A549 (cell line): Measurements from ENCODE around the gene RHBDL1. TPM values are rescaled to one million over a fixed set of nuclear protein-coding genes. Genes with fewer than 3 reads are reported as not detected.

Experiments
- ATAC-seq, 2 experiments: fragments of 200-7000 bp in 1 of 2; fragments of >200 bp in 1 of 2; cut with Nextera tagmentation in 1 of 2; cut with Tn5 transposase in 1 of 2; 3 replicates each; pipeline versions ENCODE4 v1.8.0 to v1.9.1; 2018 to 2020; ENCODE audit warnings: mild to moderate bottlenecking in 1 of 2, moderate library complexity in 1 of 2
- CTCF ChIA-PET: fragments of 300-600 bp; sonication (Branson Sonifier 250); formaldehyde crosslinking; extraction: SDS; loops from one replicate; lab custom pipeline; 2021; ENCODE audit warnings: antibody characterized with exemption, inconsistent platforms; lab: Yijun Ruan, JAX
- POLR2A ChIA-PET: fragments of 350-600 bp; formaldehyde crosslinking; extraction: SDS; loops from one replicate; lab custom pipeline; 2021; ENCODE audit warnings: antibody characterized with exemption, inconsistent platforms; lab: Yijun Ruan, JAX
- DNase-seq, 2 experiments: peaks; one replicate each; pipeline versions ENCODE4 v3.0.0 to v3.0.0-alpha.2; 2011 to 2016; ENCODE audit warnings: low read depth in 1 of 2, low spot score in 1 of 2
- FAIRE-seq: peaks from 2 replicates; lab custom pipeline; 2011; peaks lifted over from hg19 to GRCh38; lab: Jason Lieb, UNC
- H3K27ac ChIP-seq, 2 experiments: fragments of >200 bp; sonication (Bioruptor Twin); formaldehyde crosslinking; 3 replicates each; pipeline ENCODE4 v1.5.1; 2016 to 2017
- H3K4me1 ChIP-seq: fragments of >200 bp; sonication (Bioruptor Twin); formaldehyde crosslinking; 3 replicates; pipeline ENCODE4 v1.6.1; 2016
- H3K4me2 ChIP-seq: fragments of >200 bp; sonication (Bioruptor Twin); formaldehyde crosslinking; 3 replicates; pipeline ENCODE4 v1.6.1; 2016
- H3K4me3 ChIP-seq: fragments of >200 bp; sonication (Bioruptor Twin); formaldehyde crosslinking; 3 replicates; pipeline ENCODE4 v1.5.1; 2016
- H3K9me3 ChIP-seq: fragments of >200 bp; sonication (Bioruptor Twin); formaldehyde crosslinking; 3 replicates; pipeline ENCODE4 v1.6.1; 2016
- CBX2 ChIP-seq: fragments of 200-600 bp; sonication (generic); IDR thresholded peaks from 2 replicates; pipeline ENCODE4 v1.6.1; 2016; ENCODE audit warnings: low read depth, mild to moderate bottlenecking, borderline replicate concordance
- CHD2 ChIP-seq: fragments of 150-350 bp; IDR thresholded peaks from 2 replicates; pipeline ENCODE4 v1.6.1; 2014; ENCODE audit warnings: low read length; ENCODE audit not compliant: partially characterized antibody
- EHF ChIP-seq: fragments of 250-450 bp; sonication (Bioruptor Pico); IDR thresholded peaks from 2 replicates; pipeline ENCODE4 v1.5.0; 2020; ENCODE audit warnings: mild to moderate bottlenecking
- EHMT2 ChIP-seq: fragments of 200-600 bp; sonication (generic); IDR thresholded peaks from 2 replicates; pipeline ENCODE4 v1.6.1; 2016; ENCODE audit warnings: antibody characterized with exemption, low read depth, mild to moderate bottlenecking, moderate library complexity
- ESRRA ChIP-seq: fragments of 150-350 bp; IDR thresholded peaks from 2 replicates; pipeline ENCODE4 v1.6.1; 2014; ENCODE audit warnings: mild to moderate bottlenecking, low read length, borderline replicate concordance
- FOSB ChIP-seq: fragments of 250-450 bp; sonication (Bioruptor Pico); IDR thresholded peaks from 2 replicates; pipeline ENCODE4 v1.5.0; 2020; ENCODE audit warnings: mild to moderate bottlenecking, moderate library complexity
- FOSL2 ChIP-seq, 2 experiments: fragments of 450-650 bp in 1 of 2; fragments of >200 bp in 1 of 2; sonication (Bioruptor Twin) in 1 of 2; formaldehyde crosslinking; IDR thresholded peaks; 2 replicates each; pipeline versions ENCODE4 v1.5.0 to v1.6.1; 2016 to 2020; ENCODE audit warnings: mild to moderate bottlenecking in 1 of 2, moderate library complexity in 1 of 2
- GATA3 ChIP-seq: IDR thresholded peaks from 2 replicates; pipeline ENCODE4 v1.6.1; 2012; ENCODE audit warnings: borderline replicate concordance
- HDAC2 ChIP-seq: fragments of 200-600 bp; sonication (generic); IDR thresholded peaks from 2 replicates; pipeline ENCODE4 v1.6.1; 2016
- HOXB13 ChIP-seq: fragments of 250-450 bp; sonication (Bioruptor Pico); IDR thresholded peaks from 2 replicates; pipeline ENCODE4 v1.5.0; 2020; ENCODE audit warnings: low read depth, mild to moderate bottlenecking, moderate library complexity
- KDM1A ChIP-seq: fragments of 200-600 bp; sonication (generic); IDR thresholded peaks from 2 replicates; pipeline ENCODE4 v1.6.1; 2016; ENCODE audit warnings: low read depth, mild to moderate bottlenecking
- MAFK ChIP-seq: fragments of 450-650 bp; IDR thresholded peaks from 2 replicates; pipeline ENCODE4 v1.6.1; 2014; ENCODE audit not compliant: partially characterized antibody
- MAZ ChIP-seq: fragments of 150-350 bp; IDR thresholded peaks from 2 replicates; pipeline ENCODE4 v1.6.1; 2014; ENCODE audit warnings: antibody characterized with exemption, low read depth, low read length, borderline replicate concordance
- NFE2L2 ChIP-seq: fragments of 150-350 bp; conservative IDR thresholded peaks from 2 replicates; pipeline ENCODE4 v1.6.1; 2014; ENCODE audit warnings: low read length
- NPAS2 ChIP-seq: fragments of 250-450 bp; sonication (Bioruptor Pico); IDR thresholded peaks from 2 replicates; pipeline ENCODE4 v1.8.0; 2022; ENCODE audit warnings: mild to moderate bottlenecking, moderate library complexity, borderline replicate concordance
- NR3C1 ChIP-seq: fragments of >200 bp; sonication (Bioruptor Twin); formaldehyde crosslinking; IDR thresholded peaks from 3 replicates; pipeline ENCODE4 v1.6.1; 2017
- POLR2A ChIP-seq: IDR thresholded peaks from 2 replicates; pipeline ENCODE4 v1.6.1; 2012; ENCODE audit warnings: mild to moderate bottlenecking, low read length
- RAD21 ChIP-seq, 2 experiments: fragments of >200 bp in 1 of 2; sonication (Bioruptor Twin) in 1 of 2; formaldehyde crosslinking in 1 of 2; IDR thresholded peaks in 1 of 2; conservative IDR thresholded peaks in 1 of 2; 2 replicates in 1 of 2; 3 replicates in 1 of 2; pipeline ENCODE4 v1.6.1; 2012 to 2018; ENCODE audit warnings: inconsistent platforms in 1 of 2
- RARB ChIP-seq: fragments of 250-450 bp; sonication (Bioruptor Pico); IDR thresholded peaks from 2 replicates; pipeline ENCODE4 v1.8.0; 2021; ENCODE audit warnings: mild to moderate bottlenecking, moderate library complexity
- RCOR1 ChIP-seq: fragments of 150-350 bp; IDR thresholded peaks from 2 replicates; pipeline ENCODE4 v1.6.1; 2014; ENCODE audit warnings: antibody characterized with exemption, low read length, low read depth
- TFCP2L1 ChIP-seq: fragments of 250-450 bp; sonication (Bioruptor Pico); IDR thresholded peaks from 2 replicates; pipeline ENCODE4 v1.5.0; 2021; ENCODE audit warnings: mild to moderate bottlenecking
- TP53 ChIP-seq: fragments of 250-450 bp; sonication (Bioruptor Pico); IDR thresholded peaks from 2 replicates; pipeline ENCODE4 v1.5.0; 2021; ENCODE audit warnings: mild to moderate bottlenecking, moderate library complexity
- ZC3H11A ChIP-seq: fragments of 450-650 bp; IDR thresholded peaks from 2 replicates; pipeline ENCODE4 v1.6.1; 2014; ENCODE audit warnings: antibody characterized with exemption, mild to moderate bottlenecking
- ZNF302 ChIP-seq: fragments of 250-450 bp; sonication (Bioruptor Pico); IDR thresholded peaks from 2 replicates; pipeline ENCODE4 v1.9.0; 2021; ENCODE audit warnings: inconsistent platforms, mild to moderate bottlenecking, moderate library complexity
- WGBS: methylation state at CpG from one replicate; pipeline ENCODE4 v1.1.6; 2017; ENCODE audit errors: missing lambda C conversion rate; 5-methylcytosine and 5-hydroxymethylcytosine counted together
- polyA plus RNA-seq, 4 experiments: library from polyadenylated mRNA; depleted of rRNA in 3 of 4; stranded (reverse); fragments of >200 nt; fragmentation: RNase III in 1 of 4; extraction: RNeasy Plus Mini Kit Qiagen cat#74134 plus additional on column Dnase treatment in 1 of 4; gene quantifications; 2 replicates in 3 of 4; 3 replicates in 1 of 4; pipeline ENCODE4 v1.2.3, GENCODE V29; 2011 to 2017
- TF ChIP-seq, protein P1 (sequence below): fragments of >200 bp; sonication (Bioruptor Twin); formaldehyde crosslinking; IDR thresholded peaks from 3 replicates; pipeline ENCODE4 v1.5.1; 2016
- TF ChIP-seq, protein P2 (sequence below): IDR thresholded peaks from 2 replicates; pipeline ENCODE4 v1.6.1; 2012
- TF ChIP-seq, protein P3 (sequence below): fragments of >200 bp; sonication (Bioruptor Twin); formaldehyde crosslinking; IDR thresholded peaks from 3 replicates; pipeline ENCODE4 v1.6.1; 2016
- TF ChIP-seq, protein P4 (sequence below): fragments of >200 bp; sonication (Bioruptor Twin); formaldehyde crosslinking; IDR thresholded peaks from 2 replicates; pipeline ENCODE4 v1.6.1; 2016

Gene RHBDL1
- polyA plus RNA-seq, 2 of the 4 experiments (the other 2 are of a cell fraction) = 0.56 to 1.4 TPM

DNA sequence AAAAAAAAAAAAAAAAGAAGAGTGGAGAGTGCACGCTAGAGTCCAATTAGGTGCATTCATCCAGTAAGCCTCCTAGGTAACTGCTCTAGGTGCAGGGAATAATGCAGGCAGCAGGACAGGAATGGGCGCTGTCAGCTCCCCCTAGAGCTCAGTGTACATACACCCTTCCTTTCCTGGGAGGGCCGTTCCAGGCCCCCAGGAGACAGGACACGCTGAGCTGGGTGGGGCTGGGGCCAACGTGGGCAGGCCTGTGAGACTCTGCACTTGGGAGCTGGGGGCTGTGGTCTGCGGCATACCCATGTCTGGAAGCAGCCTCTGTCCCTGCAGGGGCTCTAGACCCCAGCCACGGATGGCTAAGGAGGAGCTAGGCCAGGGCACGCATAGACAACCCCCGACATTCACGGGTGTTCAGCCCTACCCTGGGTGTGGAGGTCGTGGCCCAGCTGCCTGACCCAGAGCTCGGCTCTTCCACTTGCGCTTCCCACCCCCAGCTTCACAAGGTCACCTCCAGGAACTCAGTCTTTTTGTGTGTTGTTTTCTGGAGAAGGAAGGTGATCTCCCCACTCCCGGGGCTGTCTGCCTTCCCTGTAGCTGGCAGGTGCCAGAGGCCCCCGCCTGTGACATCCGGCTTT, 44.5 kb downstream of the RHBDL1 start:
- peak overlapping the region; percentile 94 for H3K4me2 ChIP-seq
- TF ChIP-seq RAD21 (conservative IDR thresholded peaks at IDR 0.05 in 1 of 2, IDR thresholded peaks at IDR 0.05 in 1 of 2) (0 out of 5 replicates have a peak, but pooled peaks of 1 of the 2 experiments have one; percentile 22), MAFK (no peak), TFCP2L1 (CRISPR knock-in tag) (peak; percentile 71; the same call in 1 of the 2 replicates), RARB (CRISPR knock-in tag) (0 out of 2 replicates have a peak, but pooled peaks have one; percentile 38), EHF (CRISPR knock-in tag) (no peak), TP53 (peak; percentile 58; the same call in 1 of the 2 replicates), POLR2A (peak; percentile 3), FOSB (CRISPR knock-in tag) (0 out of 2 replicates have a peak, but pooled peaks have one; percentile 32), GATA3 (0 out of 2 replicates have a peak, but pooled peaks have one; percentile 5)
- TF ChIP-seq, protein P1, sequence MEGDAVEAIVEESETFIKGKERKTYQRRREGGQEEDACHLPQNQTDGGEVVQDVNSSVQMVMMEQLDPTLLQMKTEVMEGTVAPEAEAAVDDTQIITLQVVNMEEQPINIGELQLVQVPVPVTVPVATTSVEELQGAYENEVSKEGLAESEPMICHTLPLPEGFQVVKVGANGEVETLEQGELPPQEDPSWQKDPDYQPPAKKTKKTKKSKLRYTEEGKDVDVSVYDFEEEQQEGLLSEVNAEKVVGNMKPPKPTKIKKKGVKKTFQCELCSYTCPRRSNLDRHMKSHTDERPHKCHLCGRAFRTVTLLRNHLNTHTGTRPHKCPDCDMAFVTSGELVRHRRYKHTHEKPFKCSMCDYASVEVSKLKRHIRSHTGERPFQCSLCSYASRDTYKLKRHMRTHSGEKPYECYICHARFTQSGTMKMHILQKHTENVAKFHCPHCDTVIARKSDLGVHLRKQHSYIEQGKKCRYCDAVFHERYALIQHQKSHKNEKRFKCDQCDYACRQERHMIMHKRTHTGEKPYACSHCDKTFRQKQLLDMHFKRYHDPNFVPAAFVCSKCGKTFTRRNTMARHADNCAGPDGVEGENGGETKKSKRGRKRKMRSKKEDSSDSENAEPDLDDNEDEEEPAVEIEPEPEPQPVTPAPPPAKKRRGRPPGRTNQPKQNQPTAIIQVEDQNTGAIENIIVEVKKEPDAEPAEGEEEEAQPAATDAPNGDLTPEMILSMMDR = peak; percentile 36
- H3K4me1 ChIP-seq = peaks cover 49% of the 10 kb centered on the region
- ChIA-PET POLR2A (interaction anchor here (0.8 to 2.6 kb wide), 8 partner anchors 7 to 39 kb away, joined by 3 to 33 read pairs (median 6); partner anchors contain the start of gene STUB1), CTCF (interaction anchor here (0.6 to 28.0 kb wide), 10 partner anchors 5 to 171 kb away, joined by 3 to 656 read pairs (median 5); partner anchors contain the start of genes ANTKMT, CCDC78, CIAO3 and FBXL16)
- peak; percentile 70 to 74 for DNase-seq
- H3K4me3 ChIP-seq = peak overlapping the region; percentile 93
- no peaks in the 10 kb centered on the region for H3K9me3 ChIP-seq
- peak; percentile 28 to 63 for ATAC-seq
- peak; percentile 7 for FAIRE-seq
- H3K27ac ChIP-seq = peak overlapping the region; percentile 98 to 99
- WGBS = 3% methylated on average over 16 of the region's 16 CpGs

DNA sequence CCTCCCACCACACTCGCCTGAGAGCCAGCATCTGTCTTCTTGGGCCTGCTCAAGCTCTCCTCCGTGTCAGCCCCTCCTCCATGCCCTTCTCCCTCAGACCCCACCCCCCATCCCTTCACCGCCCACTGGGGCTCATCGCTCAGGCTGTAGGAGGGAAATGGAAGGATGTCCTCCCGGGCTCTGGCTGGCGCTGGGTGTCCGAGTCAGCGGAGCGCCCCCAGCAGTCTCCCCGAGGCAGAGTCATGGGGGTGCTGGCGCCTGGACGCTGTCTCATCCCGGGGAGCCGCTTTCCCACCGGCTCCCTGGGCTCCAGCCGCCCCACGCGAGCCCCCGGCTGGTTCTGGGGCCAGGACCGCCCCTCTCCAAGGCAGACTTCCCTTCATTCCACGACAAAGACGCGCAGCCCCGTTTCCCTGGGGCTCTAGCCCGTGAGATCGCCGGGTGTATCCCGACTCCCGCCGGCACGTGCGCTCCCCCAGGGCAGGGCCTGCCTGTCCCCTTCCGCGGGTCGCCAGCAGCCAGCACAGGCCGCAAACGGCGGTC, 45.0 kb downstream of the RHBDL1 start:
- ChIA-PET CTCF (interaction anchor here (0.6 to 28.0 kb wide), 7 partner anchors 6 to 139 kb away, joined by 3 to 656 read pairs (median 6); partner anchors contain the start of genes ANTKMT, CCDC78, CIAO3 and FBXL16), POLR2A (interaction anchor here (0.7 to 2.6 kb wide), 13 partner anchors 8 to 68 kb away, joined by 3 to 33 read pairs (median 6); partner anchors contain the start of genes CHTF18, CIAO3, RPUSD1 and STUB1)
- ATAC-seq (peak; percentile 32 to 66), FAIRE-seq (no peak), DNase-seq (peak; percentile 72 to 84)
- peak overlapping the region; percentile 98 to 99 for H3K27ac ChIP-seq
- H3K4me1 ChIP-seq = peaks cover 49% of the 10 kb centered on the region
- no peaks in the 10 kb centered on the region for H3K9me3 ChIP-seq
- peak overlapping the region; percentile 93 for H3K4me3 ChIP-seq
- 0% methylated on average over 3 of the region's 38 CpGs for WGBS
- peak overlapping the region; percentile 94 for H3K4me2 ChIP-seq
- no peak for TF ChIP-seq HDAC2
- TF ChIP-seq RCOR1 = no peak
- TF ChIP-seq TFCP2L1 (CRISPR knock-in tag) = 0 out of 2 replicates have a peak, but pooled peaks have one; percentile 44
- TF ChIP-seq ZC3H11A = no peak
- no peak for TF ChIP-seq EHF (CRISPR knock-in tag)
- TF ChIP-seq, protein P1 = peak; percentile 30; the same call in 2 of the 3 replicates
- no peak for TF ChIP-seq HOXB13 (CRISPR knock-in tag)
- TF ChIP-seq, protein P2, sequence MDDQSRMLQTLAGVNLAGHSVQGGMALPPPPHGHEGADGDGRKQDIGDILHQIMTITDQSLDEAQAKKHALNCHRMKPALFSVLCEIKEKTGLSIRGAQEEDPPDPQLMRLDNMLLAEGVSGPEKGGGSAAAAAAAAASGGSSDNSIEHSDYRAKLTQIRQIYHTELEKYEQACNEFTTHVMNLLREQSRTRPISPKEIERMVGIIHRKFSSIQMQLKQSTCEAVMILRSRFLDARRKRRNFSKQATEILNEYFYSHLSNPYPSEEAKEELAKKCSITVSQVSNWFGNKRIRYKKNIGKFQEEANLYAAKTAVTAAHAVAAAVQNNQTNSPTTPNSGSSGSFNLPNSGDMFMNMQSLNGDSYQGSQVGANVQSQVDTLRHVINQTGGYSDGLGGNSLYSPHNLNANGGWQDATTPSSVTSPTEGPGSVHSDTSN = no peak; the same call in 1 of the 2 replicates
- TF ChIP-seq NFE2L2 = no peak
- no peak for TF ChIP-seq NPAS2 (CRISPR knock-in tag)
- TF ChIP-seq CHD2 = no peak
- no peak for TF ChIP-seq MAZ
- no peak for TF ChIP-seq ZNF302 (CRISPR knock-in tag)
- no peak for TF ChIP-seq EHMT2
- TF ChIP-seq RAD21 (conservative IDR thresholded peaks at IDR 0.05 in 1 of 2, IDR thresholded peaks at IDR 0.05 in 1 of 2) = no peak
- TF ChIP-seq CBX2 = no peak
- TF ChIP-seq, protein P3, sequence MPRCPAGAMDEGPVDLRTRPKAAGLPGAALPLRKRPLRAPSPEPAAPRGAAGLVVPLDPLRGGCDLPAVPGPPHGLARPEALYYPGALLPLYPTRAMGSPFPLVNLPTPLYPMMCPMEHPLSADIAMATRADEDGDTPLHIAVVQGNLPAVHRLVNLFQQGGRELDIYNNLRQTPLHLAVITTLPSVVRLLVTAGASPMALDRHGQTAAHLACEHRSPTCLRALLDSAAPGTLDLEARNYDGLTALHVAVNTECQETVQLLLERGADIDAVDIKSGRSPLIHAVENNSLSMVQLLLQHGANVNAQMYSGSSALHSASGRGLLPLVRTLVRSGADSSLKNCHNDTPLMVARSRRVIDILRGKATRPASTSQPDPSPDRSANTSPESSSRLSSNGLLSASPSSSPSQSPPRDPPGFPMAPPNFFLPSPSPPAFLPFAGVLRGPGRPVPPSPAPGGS = no peak; the same call in 2 of the 3 replicates
- TF ChIP-seq POLR2A = no peak; the same call in 1 of the 2 replicates
- TF ChIP-seq FOSL2 (IDR thresholded peaks at IDR 0.05) = no peak
- no peak for TF ChIP-seq FOSL2 (CRISPR knock-in tag; IDR thresholded peaks at IDR 0.05)
- no peak for TF ChIP-seq KDM1A
- TF ChIP-seq, protein P4, sequence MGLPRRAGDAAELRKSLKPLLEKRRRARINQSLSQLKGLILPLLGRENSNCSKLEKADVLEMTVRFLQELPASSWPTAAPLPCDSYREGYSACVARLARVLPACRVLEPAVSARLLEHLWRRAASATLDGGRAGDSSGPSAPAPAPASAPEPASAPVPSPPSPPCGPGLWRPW = no peak
- TF ChIP-seq RARB (CRISPR knock-in tag) = no peak
- no peak for TF ChIP-seq ESRRA
- TF ChIP-seq NR3C1 = no peak
